Activated CD4-positive, alpha-beta T cell treated with anti-CD3 and anti-CD28 coated beads, Interleukin-2, amount 10 ng/mL, durations not matched to agents 7 days and 5 days (primary cell): Measurements from ENCODE around the gene ARFRP1. TPM values are rescaled to one million over a fixed set of nuclear protein-coding genes. Genes with fewer than 3 reads are reported as not detected.

ENCODE experiments used
- CTCF ChIA-PET: fragments of 350-600 bp; sonication (Branson Sonifier 250); formaldehyde crosslinking; loops from one replicate; lab custom pipeline; 2021; ENCODE audit warnings: antibody characterized with exemption; lab: Charles Lee
- POLR2A ChIA-PET: fragments of 350-600 bp; sonication (Branson Sonifier 250); formaldehyde crosslinking; loops from one replicate; lab custom pipeline; 2021; ENCODE audit warnings: antibody characterized with exemption; lab: Charles Lee
- DNase-seq: peaks from one replicate; pipeline ENCODE4 v3.0.0-alpha.2; 2020
- H3K27ac Mint-ChIP-seq: one replicate; pipeline ENCODE4 v1.8.0; 2021; ENCODE audit warnings: mild to moderate bottlenecking, moderate library complexity, mixed read lengths
- H3K27me3 Mint-ChIP-seq: one replicate; pipeline ENCODE4 v1.8.0; 2021; ENCODE audit warnings: mixed read lengths
- H3K36me3 Mint-ChIP-seq: one replicate; pipeline ENCODE4 v1.8.0; 2021; ENCODE audit warnings: low read depth, mixed read lengths
- H3K4me1 Mint-ChIP-seq: one replicate; pipeline ENCODE4 v1.8.0; 2021; ENCODE audit warnings: mixed read lengths
- H3K4me3 Mint-ChIP-seq: one replicate; pipeline ENCODE4 v1.8.0; 2021; ENCODE audit warnings: mild to moderate bottlenecking, moderate library complexity, mixed read lengths
- H3K9me3 Mint-ChIP-seq: one replicate; pipeline ENCODE4 v1.8.0; 2021; ENCODE audit warnings: mixed read lengths
- total RNA-seq, 2 experiments: library from RNA; stranded (reverse); gene quantifications; one replicate each; pipeline ENCODE4 v1.2.3, GENCODE V29; 2021

ARFRP1 gene
- total RNA-seq, 2 experiments from 2014 or later: 52.7 to 64.5 TPM

- Mint-ChIP-seq H3K9me3 (no peaks in the 10 kb centered on the region), H3K4me3 (no peak overlapping the region), H3K4me1 (peaks cover 24% of the 10 kb centered on the region), H3K36me3 (peaks cover 4% of the 10 kb centered on the region), H3K27ac (peak overlapping the region; percentile 69), H3K27me3 (no peaks in the 10 kb centered on the region)
- POLR2A ChIA-PET: no interaction called here
- CTCF ChIA-PET: interaction anchor here (5.6 kb wide), 1 partner anchor 11 kb away, joined by 27 read pairs; the partner anchor contains the start of gene LIME1
- DNase-seq: no peak
Observed at GRCh38 chr20:63748070-63748933, 40.5 kb upstream of the ARFRP1 start.

- peaks cover 6% of the 10 kb centered on the region for H3K36me3 Mint-ChIP-seq
- no peak overlapping the region for H3K27ac Mint-ChIP-seq
- ChIA-PET CTCF (interaction anchor here (1.4 to 5.6 kb wide), 2 partner anchors 10 to 40 kb away, joined by 3 to 27 read pairs; partner anchors contain the start of genes ARFRP1, LIME1 and ZGPAT), POLR2A (no interaction called here)
- H3K9me3 Mint-ChIP-seq: no peaks in the 10 kb centered on the region
- H3K4me1 Mint-ChIP-seq: peaks cover 24% of the 10 kb centered on the region
- H3K27me3 Mint-ChIP-seq: no peaks in the 10 kb centered on the region
- H3K4me3 Mint-ChIP-seq: no peak overlapping the region
- no peak for DNase-seq
Observed at GRCh38 chr20:63747622-63748069, 39.9 kb upstream of the ARFRP1 start.

GRCh38 chr20:63746751-63747315 lies 39.1 kb upstream of the ARFRP1 start:
- Mint-ChIP-seq H3K27ac (no peak overlapping the region), H3K4me1 (peaks cover 21% of the 10 kb centered on the region), H3K4me3 (no peak overlapping the region), H3K9me3 (no peaks in the 10 kb centered on the region), H3K27me3 (no peaks in the 10 kb centered on the region), H3K36me3 (peaks cover 6% of the 10 kb centered on the region)
- ChIA-PET CTCF (interaction anchor here (1.4 kb wide), 1 partner anchor 39 kb away, joined by 3 read pairs; the partner anchor contains the start of genes ARFRP1 and ZGPAT), POLR2A (no interaction called here)
- DNase-seq: no peak

GRCh38 chr20:63745961-63746731 lies 38.4 kb upstream of the ARFRP1 start:
- CTCF ChIA-PET: interaction anchor here (1.0 to 1.4 kb wide), 2 partner anchors 38 to 39 kb away, joined by 3 read pairs; partner anchors contain the start of genes ARFRP1 and ZGPAT
- H3K36me3 Mint-ChIP-seq: peaks cover 6% of the 10 kb centered on the region
- no peaks in the 10 kb centered on the region for H3K27me3 Mint-ChIP-seq
- H3K9me3 Mint-ChIP-seq: no peaks in the 10 kb centered on the region
- no peak overlapping the region for H3K27ac Mint-ChIP-seq
- peaks cover 18% of the 10 kb centered on the region for H3K4me1 Mint-ChIP-seq
- POLR2A ChIA-PET: no interaction called here
- no peak overlapping the region for H3K4me3 Mint-ChIP-seq
- no peak for DNase-seq

GRCh38 chr20:63745424-63745805 lies 37.6 kb upstream of the ARFRP1 start:
- DNase-seq: no peak
- Mint-ChIP-seq H3K9me3 (no peaks in the 10 kb centered on the region), H3K4me1 (peaks cover 11% of the 10 kb centered on the region), H3K4me3 (no peak overlapping the region), H3K36me3 (peaks cover 6% of the 10 kb centered on the region), H3K27me3 (no peaks in the 10 kb centered on the region), H3K27ac (no peak overlapping the region)
- CTCF ChIA-PET: interaction anchor here (1.0 kb wide), 1 partner anchor 39 kb away, joined by 3 read pairs; no protein-coding TSS in a partner anchor
- POLR2A ChIA-PET: no interaction called here

GRCh38 chr20:63744574-63745423 lies 37.0 kb upstream of the ARFRP1 start:
- CTCF ChIA-PET: interaction anchor here (0.7 to 1.0 kb wide), 3 partner anchors 35 to 207 kb away, joined by 3 to 4 read pairs (median 3); partner anchors contain the start of gene PTK6
- DNase-seq: no peak
- peaks cover 6% of the 10 kb centered on the region for H3K36me3 Mint-ChIP-seq
- peaks cover 7% of the 10 kb centered on the region for H3K4me1 Mint-ChIP-seq
- no peak overlapping the region for H3K4me3 Mint-ChIP-seq
- H3K27me3 Mint-ChIP-seq: no peaks in the 10 kb centered on the region
- POLR2A ChIA-PET: no interaction called here
- no peaks in the 10 kb centered on the region for H3K9me3 Mint-ChIP-seq
- H3K27ac Mint-ChIP-seq: no peak overlapping the region

- Mint-ChIP-seq H3K9me3 (no peaks in the 10 kb centered on the region), H3K27me3 (no peaks in the 10 kb centered on the region), H3K4me3 (no peak overlapping the region), H3K27ac (no peak overlapping the region), H3K4me1 (peaks cover 4% of the 10 kb centered on the region), H3K36me3 (peaks cover 6% of the 10 kb centered on the region)
- CTCF ChIA-PET: interaction anchor here (0.7 to 1.8 kb wide), 3 partner anchors 10 to 206 kb away, joined by 3 to 4 read pairs (median 4); partner anchors contain the start of gene PTK6
- POLR2A ChIA-PET: no interaction called here
- DNase-seq: no peak
Observed at GRCh38 chr20:63744158-63744557, 36.4 kb upstream of the ARFRP1 start.

GRCh38 chr20:63743210-63743970 lies 35.6 kb upstream of the ARFRP1 start:
- ChIA-PET POLR2A (no interaction called here), CTCF (interaction anchor here (0.8 to 1.8 kb wide), 2 partner anchors 9 to 206 kb away, joined by 4 read pairs; partner anchors contain the start of gene PTK6)
- Mint-ChIP-seq H3K9me3 (no peaks in the 10 kb centered on the region), H3K27me3 (no peaks in the 10 kb centered on the region), H3K4me3 (no peak overlapping the region), H3K27ac (no peak overlapping the region), H3K4me1 (no peaks in the 10 kb centered on the region), H3K36me3 (peaks cover 6% of the 10 kb centered on the region)
- DNase-seq: no peak

- Mint-ChIP-seq H3K27me3 (no peaks in the 10 kb centered on the region), H3K4me1 (no peaks in the 10 kb centered on the region), H3K9me3 (no peaks in the 10 kb centered on the region), H3K36me3 (peaks cover 6% of the 10 kb centered on the region), H3K27ac (no peak overlapping the region), H3K4me3 (no peak overlapping the region)
- no peak for DNase-seq
- ChIA-PET CTCF (interaction anchor here (1.3 to 1.8 kb wide), 2 partner anchors 8 to 15 kb away, joined by 3 to 4 read pairs; no protein-coding TSS in a partner anchor), POLR2A (no interaction called here)
Observed at GRCh38 chr20:63742381-63743024, 34.7 kb upstream of the ARFRP1 start.

GRCh38 chr20:63741676-63742380 lies 34.1 kb upstream of the ARFRP1 start:
- POLR2A ChIA-PET: no interaction called here
- DNase-seq: no peak
- no peaks in the 10 kb centered on the region for H3K9me3 Mint-ChIP-seq

More at GRCh38 chr20:63741676-63742380, 34.1 kb upstream of the ARFRP1 start:
- Mint-ChIP-seq H3K36me3 (peaks cover 9% of the 10 kb centered on the region), H3K27ac (peak overlapping the region; percentile 25), H3K4me3 (no peak overlapping the region), H3K4me1 (no peaks in the 10 kb centered on the region), H3K27me3 (no peaks in the 10 kb centered on the region)
- CTCF ChIA-PET: interaction anchor here (1.2 to 1.5 kb wide), 3 partner anchors 14 to 16 kb away, joined by 3 to 5 read pairs (median 4); no protein-coding TSS in a partner anchor
